K562 (cell line): ENCODE measurements around the gene ZC3H13. TPM values are rescaled to one million over a fixed set of nuclear protein-coding genes. Genes with fewer than 3 reads are reported as not detected.

ENCODE experiments used
- NFXL1 ChIP-seq: fragments of 450-650 bp; formaldehyde crosslinking; IDR thresholded peaks from 2 replicates; pipeline ENCODE4 v1.4.0; 2021; ENCODE audit warnings: mild to moderate bottlenecking
- RB1 ChIP-seq: fragments of 450-650 bp; IDR thresholded peaks from 2 replicates; pipeline ENCODE4 v1.6.1; 2017; ENCODE audit warnings: low read depth, mild to moderate bottlenecking
- polyA plus RNA-seq, 8 experiments: library from polyadenylated mRNA; depleted of rRNA in 4 of 8; stranded (reverse) in 5 of 8; unstranded in 3 of 8; fragments of >200 nt; fragmentation: Nextera tagmentation in 2 of 8; fragmentation: Illumina TruSeq in 1 of 8; extraction: Ambion mirVana in 2 of 8; extraction: Trizol in 1 of 8; gene quantifications; 2 replicates each; pipeline versions ENCODE4 v1.2.1 to v1.2.3, GENCODE V29; 2011 to 2014; ENCODE audit warnings: inconsistent platforms in 1 of 8, missing spikeins in 1 of 8
- total RNA-seq, 7 experiments: library from RNA; depleted of rRNA in 6 of 7; stranded (reverse); fragments of >200 nt in 6 of 7; fragmentation: Illumina TruSeq in 2 of 7; extraction: Trizol in 2 of 7; gene quantifications; 2 replicates each; pipeline versions ENCODE4 v1.2.1 to v1.2.3, GENCODE V29; 2011 to 2021; ENCODE audit warnings: low replicate concordance in 1 of 7
- TF ChIP-seq, protein P1 (sequence below): fragments of 450-650 bp; IDR thresholded peaks from 2 replicates; pipeline ENCODE4 v1.6.1; 2016; ENCODE audit warnings: mild to moderate bottlenecking, moderate library complexity
- TF ChIP-seq, protein P2 (sequence below): fragments of 200-800 bp; sonication (Bioruptor generic); IDR thresholded peaks from 2 replicates; pipeline ENCODE4 v1.6.1; 2017; ENCODE audit warnings: missing genetic modification characterization, missing compliant biosample characterization

Gene ZC3H13
- total and polyA plus RNA-seq, 9 of the 15 experiments (the other 6 are each of a cell fraction or from before 2014, with no cell fraction given) = 4.9 to 27.6 (median 12.1) TPM

DNA sequence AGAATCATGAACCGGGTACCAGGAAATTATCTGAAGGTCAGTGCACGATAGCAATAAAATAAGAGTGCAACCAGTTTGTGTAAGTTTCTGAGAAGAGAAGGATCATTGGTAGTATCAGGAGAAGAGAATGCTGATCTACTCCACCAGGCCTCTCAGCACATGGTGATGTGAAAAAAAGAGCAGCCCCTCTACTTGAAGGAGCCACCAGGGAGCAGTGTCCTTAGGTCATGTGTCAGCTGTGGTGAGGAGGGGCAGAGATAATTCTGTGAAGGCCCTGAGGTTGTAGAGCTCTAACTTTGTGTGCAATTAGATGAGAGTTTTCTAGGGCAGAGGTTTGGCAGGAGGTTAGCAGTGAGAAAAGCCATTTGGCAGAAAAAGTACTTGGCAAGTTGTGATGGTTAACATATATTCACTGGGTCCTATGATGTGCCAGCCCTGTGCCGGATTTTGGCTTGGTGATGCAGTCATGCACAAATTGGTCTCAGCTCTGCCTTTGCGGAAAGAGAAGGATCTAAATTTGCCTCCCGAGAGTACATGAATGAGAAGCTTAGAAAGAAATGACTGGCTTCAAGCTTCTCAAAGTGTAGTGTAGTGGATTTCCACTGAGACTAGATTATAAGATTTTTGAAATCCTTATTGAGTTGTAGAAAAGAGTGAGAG is 19.2 kb upstream of the ZC3H13 start (continued):
- TF ChIP-seq, protein P1, sequence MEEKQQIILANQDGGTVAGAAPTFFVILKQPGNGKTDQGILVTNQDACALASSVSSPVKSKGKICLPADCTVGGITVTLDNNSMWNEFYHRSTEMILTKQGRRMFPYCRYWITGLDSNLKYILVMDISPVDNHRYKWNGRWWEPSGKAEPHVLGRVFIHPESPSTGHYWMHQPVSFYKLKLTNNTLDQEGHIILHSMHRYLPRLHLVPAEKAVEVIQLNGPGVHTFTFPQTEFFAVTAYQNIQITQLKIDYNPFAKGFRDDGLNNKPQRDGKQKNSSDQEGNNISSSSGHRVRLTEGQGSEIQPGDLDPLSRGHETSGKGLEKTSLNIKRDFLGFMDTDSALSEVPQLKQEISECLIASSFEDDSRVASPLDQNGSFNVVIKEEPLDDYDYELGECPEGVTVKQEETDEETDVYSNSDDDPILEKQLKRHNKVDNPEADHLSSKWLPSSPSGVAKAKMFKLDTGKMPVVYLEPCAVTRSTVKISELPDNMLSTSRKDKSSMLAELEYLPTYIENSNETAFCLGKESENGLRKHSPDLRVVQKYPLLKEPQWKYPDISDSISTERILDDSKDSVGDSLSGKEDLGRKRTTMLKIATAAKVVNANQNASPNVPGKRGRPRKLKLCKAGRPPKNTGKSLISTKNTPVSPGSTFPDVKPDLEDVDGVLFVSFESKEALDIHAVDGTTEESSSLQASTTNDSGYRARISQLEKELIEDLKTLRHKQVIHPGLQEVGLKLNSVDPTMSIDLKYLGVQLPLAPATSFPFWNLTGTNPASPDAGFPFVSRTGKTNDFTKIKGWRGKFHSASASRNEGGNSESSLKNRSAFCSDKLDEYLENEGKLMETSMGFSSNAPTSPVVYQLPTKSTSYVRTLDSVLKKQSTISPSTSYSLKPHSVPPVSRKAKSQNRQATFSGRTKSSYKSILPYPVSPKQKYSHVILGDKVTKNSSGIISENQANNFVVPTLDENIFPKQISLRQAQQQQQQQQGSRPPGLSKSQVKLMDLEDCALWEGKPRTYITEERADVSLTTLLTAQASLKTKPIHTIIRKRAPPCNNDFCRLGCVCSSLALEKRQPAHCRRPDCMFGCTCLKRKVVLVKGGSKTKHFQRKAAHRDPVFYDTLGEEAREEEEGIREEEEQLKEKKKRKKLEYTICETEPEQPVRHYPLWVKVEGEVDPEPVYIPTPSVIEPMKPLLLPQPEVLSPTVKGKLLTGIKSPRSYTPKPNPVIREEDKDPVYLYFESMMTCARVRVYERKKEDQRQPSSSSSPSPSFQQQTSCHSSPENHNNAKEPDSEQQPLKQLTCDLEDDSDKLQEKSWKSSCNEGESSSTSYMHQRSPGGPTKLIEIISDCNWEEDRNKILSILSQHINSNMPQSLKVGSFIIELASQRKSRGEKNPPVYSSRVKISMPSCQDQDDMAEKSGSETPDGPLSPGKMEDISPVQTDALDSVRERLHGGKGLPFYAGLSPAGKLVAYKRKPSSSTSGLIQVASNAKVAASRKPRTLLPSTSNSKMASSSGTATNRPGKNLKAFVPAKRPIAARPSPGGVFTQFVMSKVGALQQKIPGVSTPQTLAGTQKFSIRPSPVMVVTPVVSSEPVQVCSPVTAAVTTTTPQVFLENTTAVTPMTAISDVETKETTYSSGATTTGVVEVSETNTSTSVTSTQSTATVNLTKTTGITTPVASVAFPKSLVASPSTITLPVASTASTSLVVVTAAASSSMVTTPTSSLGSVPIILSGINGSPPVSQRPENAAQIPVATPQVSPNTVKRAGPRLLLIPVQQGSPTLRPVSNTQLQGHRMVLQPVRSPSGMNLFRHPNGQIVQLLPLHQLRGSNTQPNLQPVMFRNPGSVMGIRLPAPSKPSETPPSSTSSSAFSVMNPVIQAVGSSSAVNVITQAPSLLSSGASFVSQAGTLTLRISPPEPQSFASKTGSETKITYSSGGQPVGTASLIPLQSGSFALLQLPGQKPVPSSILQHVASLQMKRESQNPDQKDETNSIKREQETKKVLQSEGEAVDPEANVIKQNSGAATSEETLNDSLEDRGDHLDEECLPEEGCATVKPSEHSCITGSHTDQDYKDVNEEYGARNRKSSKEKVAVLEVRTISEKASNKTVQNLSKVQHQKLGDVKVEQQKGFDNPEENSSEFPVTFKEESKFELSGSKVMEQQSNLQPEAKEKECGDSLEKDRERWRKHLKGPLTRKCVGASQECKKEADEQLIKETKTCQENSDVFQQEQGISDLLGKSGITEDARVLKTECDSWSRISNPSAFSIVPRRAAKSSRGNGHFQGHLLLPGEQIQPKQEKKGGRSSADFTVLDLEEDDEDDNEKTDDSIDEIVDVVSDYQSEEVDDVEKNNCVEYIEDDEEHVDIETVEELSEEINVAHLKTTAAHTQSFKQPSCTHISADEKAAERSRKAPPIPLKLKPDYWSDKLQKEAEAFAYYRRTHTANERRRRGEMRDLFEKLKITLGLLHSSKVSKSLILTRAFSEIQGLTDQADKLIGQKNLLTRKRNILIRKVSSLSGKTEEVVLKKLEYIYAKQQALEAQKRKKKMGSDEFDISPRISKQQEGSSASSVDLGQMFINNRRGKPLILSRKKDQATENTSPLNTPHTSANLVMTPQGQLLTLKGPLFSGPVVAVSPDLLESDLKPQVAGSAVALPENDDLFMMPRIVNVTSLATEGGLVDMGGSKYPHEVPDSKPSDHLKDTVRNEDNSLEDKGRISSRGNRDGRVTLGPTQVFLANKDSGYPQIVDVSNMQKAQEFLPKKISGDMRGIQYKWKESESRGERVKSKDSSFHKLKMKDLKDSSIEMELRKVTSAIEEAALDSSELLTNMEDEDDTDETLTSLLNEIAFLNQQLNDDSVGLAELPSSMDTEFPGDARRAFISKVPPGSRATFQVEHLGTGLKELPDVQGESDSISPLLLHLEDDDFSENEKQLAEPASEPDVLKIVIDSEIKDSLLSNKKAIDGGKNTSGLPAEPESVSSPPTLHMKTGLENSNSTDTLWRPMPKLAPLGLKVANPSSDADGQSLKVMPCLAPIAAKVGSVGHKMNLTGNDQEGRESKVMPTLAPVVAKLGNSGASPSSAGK = peak; percentile 38; the same call in 1 of the 2 replicates
- TF ChIP-seq, protein P2, sequence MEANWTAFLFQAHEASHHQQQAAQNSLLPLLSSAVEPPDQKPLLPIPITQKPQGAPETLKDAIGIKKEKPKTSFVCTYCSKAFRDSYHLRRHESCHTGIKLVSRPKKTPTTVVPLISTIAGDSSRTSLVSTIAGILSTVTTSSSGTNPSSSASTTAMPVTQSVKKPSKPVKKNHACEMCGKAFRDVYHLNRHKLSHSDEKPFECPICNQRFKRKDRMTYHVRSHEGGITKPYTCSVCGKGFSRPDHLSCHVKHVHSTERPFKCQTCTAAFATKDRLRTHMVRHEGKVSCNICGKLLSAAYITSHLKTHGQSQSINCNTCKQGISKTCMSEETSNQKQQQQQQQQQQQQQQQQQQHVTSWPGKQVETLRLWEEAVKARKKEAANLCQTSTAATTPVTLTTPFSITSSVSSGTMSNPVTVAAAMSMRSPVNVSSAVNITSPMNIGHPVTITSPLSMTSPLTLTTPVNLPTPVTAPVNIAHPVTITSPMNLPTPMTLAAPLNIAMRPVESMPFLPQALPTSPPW (CRISPR knock-in tag) = 0 out of 2 replicates have a peak, but pooled peaks have one; percentile 18
- no peak for TF ChIP-seq RB1
- TF ChIP-seq NFXL1 = no peak
